ENCODE measurements around the gene SDK2.

SDK2 gene, protein sequence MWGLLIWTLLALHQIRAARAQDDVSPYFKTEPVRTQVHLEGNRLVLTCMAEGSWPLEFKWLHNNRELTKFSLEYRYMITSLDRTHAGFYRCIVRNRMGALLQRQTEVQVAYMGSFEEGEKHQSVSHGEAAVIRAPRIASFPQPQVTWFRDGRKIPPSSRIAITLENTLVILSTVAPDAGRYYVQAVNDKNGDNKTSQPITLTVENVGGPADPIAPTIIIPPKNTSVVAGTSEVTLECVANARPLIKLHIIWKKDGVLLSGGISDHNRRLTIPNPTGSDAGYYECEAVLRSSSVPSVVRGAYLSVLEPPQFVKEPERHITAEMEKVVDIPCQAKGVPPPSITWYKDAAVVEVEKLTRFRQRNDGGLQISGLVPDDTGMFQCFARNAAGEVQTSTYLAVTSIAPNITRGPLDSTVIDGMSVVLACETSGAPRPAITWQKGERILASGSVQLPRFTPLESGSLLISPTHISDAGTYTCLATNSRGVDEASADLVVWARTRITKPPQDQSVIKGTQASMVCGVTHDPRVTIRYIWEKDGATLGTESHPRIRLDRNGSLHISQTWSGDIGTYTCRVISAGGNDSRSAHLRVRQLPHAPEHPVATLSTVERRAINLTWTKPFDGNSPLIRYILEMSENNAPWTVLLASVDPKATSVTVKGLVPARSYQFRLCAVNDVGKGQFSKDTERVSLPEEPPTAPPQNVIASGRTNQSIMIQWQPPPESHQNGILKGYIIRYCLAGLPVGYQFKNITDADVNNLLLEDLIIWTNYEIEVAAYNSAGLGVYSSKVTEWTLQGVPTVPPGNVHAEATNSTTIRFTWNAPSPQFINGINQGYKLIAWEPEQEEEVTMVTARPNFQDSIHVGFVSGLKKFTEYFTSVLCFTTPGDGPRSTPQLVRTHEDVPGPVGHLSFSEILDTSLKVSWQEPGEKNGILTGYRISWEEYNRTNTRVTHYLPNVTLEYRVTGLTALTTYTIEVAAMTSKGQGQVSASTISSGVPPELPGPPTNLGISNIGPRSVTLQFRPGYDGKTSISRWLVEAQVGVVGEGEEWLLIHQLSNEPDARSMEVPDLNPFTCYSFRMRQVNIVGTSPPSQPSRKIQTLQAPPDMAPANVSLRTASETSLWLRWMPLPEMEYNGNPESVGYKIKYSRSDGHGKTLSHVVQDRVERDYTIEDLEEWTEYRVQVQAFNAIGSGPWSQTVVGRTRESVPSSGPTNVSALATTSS (N-terminal part only)

GRCh38 chr17:73644145-73645049, at the start of gene SDK2:
SDK2 (minus strand) TSS chr17:73644445; CDS start chr17:73644088, 357 bp downstream.
- DNase-seq, result no peak

GRCh38 chr17:73693071-73693470, 48.8 kb upstream of the SDK2 start:
- no peak for DNase-seq

DNA sequence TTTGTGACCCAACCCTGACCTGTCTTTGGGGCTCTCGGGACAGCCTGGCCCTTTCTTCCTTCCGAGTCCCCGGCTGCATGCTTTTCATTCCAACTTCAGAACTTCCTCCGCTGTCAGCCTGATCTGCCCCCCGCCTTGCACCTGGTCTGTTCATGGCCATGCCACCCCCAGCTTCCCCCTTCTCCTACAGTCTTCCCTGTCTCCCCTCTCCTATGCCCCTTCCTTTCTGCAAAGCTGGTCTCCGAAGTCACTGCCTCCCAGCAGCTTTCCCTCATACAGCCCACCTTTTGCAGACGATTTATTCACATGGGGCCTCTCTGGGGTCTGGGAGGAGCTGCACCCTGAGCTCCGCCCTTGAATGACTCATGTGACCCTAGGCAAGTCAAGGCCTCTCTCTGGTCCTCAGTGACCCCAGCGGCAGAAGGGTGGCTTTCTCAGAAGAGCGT, 47.1 kb upstream of the SDK2 start:
- no peak for DNase-seq

GRCh38 chr17:73690676-73691075, 46.4 kb upstream of the SDK2 start:
- DNase-seq, result no peak

- DNase-seq, result no peak
Measured at GRCh38 chr17:73689596-73690275, 45.5 kb upstream of the SDK2 start.

- no peak for DNase-seq
Measured at GRCh38 chr17:73686961-73687360, 42.7 kb upstream of the SDK2 start.

DNA sequence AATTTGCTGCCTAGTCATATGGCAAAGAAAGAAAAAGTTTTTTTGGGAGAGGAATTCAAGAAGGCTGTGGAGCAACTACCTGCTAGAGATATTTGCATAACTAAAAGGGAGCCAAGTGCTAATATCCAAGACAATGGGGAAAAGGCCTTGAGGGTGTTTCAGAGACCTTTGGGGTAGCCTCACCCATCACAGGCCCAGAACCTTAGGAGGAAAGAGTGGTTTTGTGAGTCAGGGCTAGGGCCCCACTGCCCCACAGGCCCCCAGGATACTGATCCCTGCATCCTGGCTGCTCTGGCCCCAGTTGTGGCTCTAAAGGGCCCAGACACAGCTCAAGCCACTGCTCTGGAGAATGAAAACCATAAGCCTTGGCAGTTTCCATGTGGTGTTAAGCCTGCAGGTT, 41.9 kb upstream of the SDK2 start:
- DNase-seq, result no peak

- DNase-seq, result no peak
Measured at GRCh38 chr17:73684183-73684582, 39.9 kb upstream of the SDK2 start.

GRCh38 chr17:73683771-73684170, 39.5 kb upstream of the SDK2 start:
- no peak for DNase-seq

DNA sequence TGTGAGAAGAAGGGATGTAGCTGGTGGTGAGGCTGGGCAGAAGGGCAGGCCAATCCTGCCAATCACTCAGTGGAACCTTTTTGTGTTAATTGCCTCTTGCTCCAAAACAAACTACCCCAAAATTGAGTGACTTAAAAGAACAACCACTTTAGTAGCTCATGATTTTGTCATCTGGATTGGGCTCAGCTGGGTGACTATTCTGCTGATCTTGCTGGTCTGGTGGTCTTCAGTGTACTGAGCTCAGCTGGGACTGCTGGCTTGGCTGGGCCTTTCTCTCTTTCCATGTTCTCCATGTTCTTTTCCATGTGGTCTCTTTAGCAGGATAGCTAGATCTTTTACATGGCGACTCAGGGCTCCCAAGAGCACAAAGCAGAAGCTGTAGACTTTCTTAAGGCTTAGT, 37.7 kb upstream of the SDK2 start:
- no peak for DNase-seq

DNA sequence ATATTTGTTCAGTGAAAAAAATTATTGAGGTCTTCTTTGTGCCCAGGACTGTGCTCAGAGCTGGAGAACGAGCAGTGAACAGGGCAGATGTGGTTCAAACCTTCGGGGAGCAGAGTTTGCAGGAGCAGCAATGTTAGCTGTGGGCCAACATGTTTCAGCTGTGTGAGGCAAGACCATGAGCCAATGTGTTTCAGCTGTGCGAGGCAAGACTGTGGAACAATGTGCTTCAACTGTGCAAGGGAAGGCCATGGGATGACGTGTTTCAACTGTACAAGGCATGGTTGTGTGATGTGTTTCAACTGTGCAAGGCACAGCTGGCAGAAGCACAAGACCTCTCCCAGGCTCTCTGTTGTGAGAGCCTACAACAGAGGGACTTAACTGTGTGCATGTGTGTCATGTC, 35.2 kb upstream of the SDK2 start:
- DNase-seq, result no peak

DNA sequence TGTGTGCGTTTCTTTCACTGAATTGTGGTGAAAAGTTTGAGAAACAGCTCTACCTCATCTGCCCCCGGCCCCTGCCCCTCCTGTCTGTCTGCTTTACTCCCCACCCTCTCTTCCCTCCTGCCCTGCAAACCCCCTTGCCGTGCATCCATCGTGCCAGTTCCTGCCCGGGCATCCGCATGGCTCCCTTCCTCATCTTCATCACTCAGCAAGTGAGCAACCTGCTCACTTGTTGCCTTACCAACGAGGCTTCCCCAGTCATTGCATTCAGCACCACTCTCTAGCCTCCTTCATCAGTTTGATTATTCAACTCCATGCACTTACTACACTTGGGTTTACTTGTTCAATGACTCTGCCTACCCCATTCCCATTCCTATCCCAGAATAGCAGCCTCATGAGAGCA, 34.8 kb upstream of the SDK2 start:
- DNase-seq, result no peak

DNA sequence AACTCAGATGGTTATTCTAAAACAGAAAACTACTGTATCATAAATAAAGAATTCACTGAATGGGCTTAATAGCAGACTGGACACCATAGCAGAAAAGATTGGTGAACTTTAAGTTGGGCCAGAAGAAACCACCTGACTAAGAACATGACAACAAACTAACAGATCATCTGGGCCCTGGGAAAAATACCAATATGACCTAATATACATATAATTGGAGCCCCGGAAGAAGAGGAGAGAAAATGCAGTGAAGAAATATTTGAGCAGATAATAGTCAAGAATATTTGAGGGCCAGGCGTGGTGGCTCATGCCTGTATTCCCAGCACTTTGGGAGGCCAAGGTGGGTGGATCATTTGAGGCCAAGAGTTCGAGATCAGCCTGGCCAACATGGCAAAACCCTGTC, 25.5 kb upstream of the SDK2 start:
- DNase-seq, result no peak

GRCh38 chr17:73667181-73667959, 23.1 kb upstream of the SDK2 start:
- no peak for DNase-seq

GRCh38 chr17:73663614-73664013, 19.4 kb upstream of the SDK2 start:
- no peak for DNase-seq

GRCh38 chr17:73660366-73660765, 16.1 kb upstream of the SDK2 start:
- no peak for DNase-seq

DNA sequence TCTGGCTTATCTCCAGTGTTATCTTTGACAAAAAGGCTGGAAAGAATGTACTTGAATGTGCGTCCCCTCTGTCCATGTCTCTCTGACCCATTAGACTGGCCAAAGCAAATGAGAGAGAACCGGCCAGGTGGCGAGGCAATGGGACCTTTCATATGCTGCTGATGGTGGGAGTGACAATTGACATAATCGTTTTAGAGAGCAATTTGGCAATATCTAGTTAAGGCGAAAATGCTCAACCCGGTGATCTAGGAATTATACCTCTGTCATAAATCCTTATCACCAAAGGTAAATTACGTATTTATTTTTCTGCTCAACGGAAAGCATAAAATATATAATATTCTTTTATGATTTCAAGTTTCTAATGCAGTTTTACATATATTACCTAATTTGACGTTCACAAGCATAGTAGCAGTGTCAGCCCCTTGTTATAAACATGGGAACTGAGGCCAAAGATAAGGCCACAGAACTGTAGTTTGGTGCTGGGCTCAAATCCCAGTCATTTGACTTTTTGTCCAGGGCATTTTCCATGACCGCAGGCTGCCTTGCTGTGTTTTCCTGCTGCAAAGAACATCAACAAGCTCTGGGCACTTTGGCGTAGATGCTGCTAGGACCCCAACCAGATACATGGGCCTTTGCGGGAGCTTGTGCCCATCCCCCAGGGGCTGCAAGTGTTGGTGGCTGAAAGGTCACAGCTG, 14.7 kb upstream of the SDK2 start:
- no peak for DNase-seq

- DNase-seq, result no peak
Measured at GRCh38 chr17:73657473-73658116, 13.3 kb upstream of the SDK2 start.

GRCh38 chr17:73654241-73654640, 10.0 kb upstream of the SDK2 start:
- no peak for DNase-seq

GRCh38 chr17:73653810-73654209, 9.6 kb upstream of the SDK2 start:
- DNase-seq, result no peak

Measured in stimulated activated CD4-positive, alpha-beta T cell treated with anti-CD3 and anti-CD28 coated beads, Interleukin-1b, Interleukin-23, amount 100 ng/mL, for 48 hours (primary cell).